Thyroid gland (tissue), 4 donors: Measurements from ENCODE around the gene AFAP1L1. TPM values are rescaled to one million over a fixed set of nuclear protein-coding genes. Genes with fewer than 3 reads are reported as not detected.

ENCODE experiments used
- DNase-seq, 2 donors: peaks; one replicate each; pipeline ENCODE4 v3.0.0-alpha.2; 2019
- H3K27ac ChIP-seq, 3 donors: fragments of 200-600 bp; sonication (generic); 1 replicate in 2 of 3; 2 replicates in 1 of 3; pipeline ENCODE4 v1.5.1; 2016 to 2019; ENCODE audit warnings: mild to moderate bottlenecking in 1 of 3, moderate library complexity in 1 of 3
- H3K27me3 ChIP-seq: fragments of 200-600 bp; sonication (generic); one replicate; pipeline ENCODE4 v1.5.1; 2019
- H3K36me3 ChIP-seq, 2 donors: fragments of 200-600 bp; sonication (generic); one replicate each; pipeline ENCODE4 v1.5.1; 2016 to 2019
- H3K4me1 ChIP-seq, 2 donors: fragments of 200-600 bp; sonication (generic); one replicate each; pipeline ENCODE4 v1.5.1; 2017 to 2019
- H3K4me3 ChIP-seq, 3 donors: fragments of 200-600 bp; sonication (generic); replicated peaks in 1 of 3; 1 replicate in 2 of 3; 2 replicates in 1 of 3; pipeline ENCODE4 v1.5.1; 2016; ENCODE audit warnings: mild to moderate bottlenecking in 1 of 3
- H3K9me3 ChIP-seq: fragments of 200-600 bp; sonication (generic); one replicate; pipeline ENCODE4 v1.5.1; 2017
- CTCF ChIP-seq, 6 experiments: fragments of 200-600 bp in 3 of 6; fragments of 450-650 bp in 3 of 6; sonication (generic) in 3 of 6; IDR thresholded peaks; one replicate each; pipeline ENCODE4 v1.5.1; 2016 to 2019; ENCODE audit warnings: antibody characterized with exemption in 6 of 6, mild to moderate bottlenecking in 2 of 6, inconsistent platforms in 1 of 6, moderate library complexity in 1 of 6
- POLR2A ChIP-seq, 2 donors: fragments of 450-650 bp; IDR thresholded peaks; one replicate each; pipeline ENCODE4 v1.6.1; 2017; ENCODE audit warnings: antibody characterized with exemption in 2 of 2, mild to moderate bottlenecking in 2 of 2, moderate library complexity in 1 of 2
- WGBS, 2 donors: methylation state at CpG; one replicate each; pipeline ENCODE4 v1.1.5; 2017; 5-methylcytosine and 5-hydroxymethylcytosine counted together
- intact Hi-C: fragments of 100-400 bp; cut with DNase I; formaldehyde crosslinking; loops from one replicate; pipeline ENCODE4 v1.15.1; 2023
- total RNA-seq, 4 donors: library from RNA; depleted of rRNA; stranded (reverse); fragments of >200 nt; gene quantifications; one replicate each; pipeline ENCODE4 v1.2.3, GENCODE V29; 2016

AFAP1L1 gene
- total RNA-seq, 4 donors from 2014 or later: 15.9 to 43.1 (median 26.8) TPM

GRCh38 chr5:149315753-149316152 is 44.1 kb downstream of the AFAP1L1 start:
- no peak overlapping the region for H3K4me3 ChIP-seq
- H3K4me1 ChIP-seq: peaks cover 5 to 8% of the 10 kb centered on the region in 2 donors
- DNase-seq: no peak
- H3K27ac ChIP-seq: no peak overlapping the region
- no peaks in the 10 kb centered on the region for H3K9me3 ChIP-seq
- no peak for TF ChIP-seq POLR2A (IDR thresholded peaks at IDR 0.05)
- TF ChIP-seq CTCF (IDR thresholded peaks at IDR 0.05): no peak
- 92% methylated on average over 6 of the region's 6 CpGs for WGBS, 2 donors
- intact Hi-C loops: loop anchor here (5.0 to 10.0 kb wide), 2 partner anchors 57 to 249 kb away; no protein-coding TSS in a partner anchor
- H3K36me3 ChIP-seq: no peaks in the 10 kb centered on the region
- no peaks in the 10 kb centered on the region for H3K27me3 ChIP-seq

- no peak overlapping the region for H3K27ac ChIP-seq
- H3K36me3 ChIP-seq: no peaks in the 10 kb centered on the region
- peaks cover 12 to 14% of the 10 kb centered on the region in 2 donors for H3K4me1 ChIP-seq
- no peaks in the 10 kb centered on the region for H3K27me3 ChIP-seq
- intact Hi-C loops: loop anchor here (5.0 to 10.0 kb wide), 2 partner anchors 55 to 247 kb away; no protein-coding TSS in a partner anchor
- DNase-seq: peak; percentile 24 to 35
- 87 to 90% methylated on average over 7 to 12 of the region's 14 CpGs for WGBS, 2 donors
- H3K9me3 ChIP-seq: no peaks in the 10 kb centered on the region
- TF ChIP-seq CTCF (IDR thresholded peaks at IDR 0.05): peak in 5 of 6 experiments; percentile 44 to 84 (median 68)
- no peak for TF ChIP-seq POLR2A (IDR thresholded peaks at IDR 0.05)
- no peak overlapping the region for H3K4me3 ChIP-seq
Measured at GRCh38 chr5:149317281-149318048, 45.8 kb downstream of the AFAP1L1 start.

GRCh38 chr5:149319174-149319573 is 47.5 kb downstream of the AFAP1L1 start:
- TF ChIP-seq POLR2A (IDR thresholded peaks at IDR 0.05): no peak
- TF ChIP-seq CTCF (IDR thresholded peaks at IDR 0.05): no peak
- H3K27me3 ChIP-seq: no peaks in the 10 kb centered on the region
- no peak for DNase-seq
- intact Hi-C loops: loop anchor here (5.0 to 10.0 kb wide), 2 partner anchors 53 to 246 kb away; no protein-coding TSS in a partner anchor
- H3K27ac ChIP-seq: no peak overlapping the region
- no peaks in the 10 kb centered on the region for H3K36me3 ChIP-seq
- WGBS, 2 donors: 90 to 96% methylated on average over 3 of the region's 3 CpGs
- peaks cover 12 to 14% of the 10 kb centered on the region in 2 donors for H3K4me1 ChIP-seq
- no peak overlapping the region for H3K4me3 ChIP-seq
- H3K9me3 ChIP-seq: no peaks in the 10 kb centered on the region

- H3K27ac ChIP-seq: peak overlapping the region; percentile 46 to 74 (median 70)
- H3K9me3 ChIP-seq: no peaks in the 10 kb centered on the region
- no peaks in the 10 kb centered on the region for H3K27me3 ChIP-seq
- H3K4me1 ChIP-seq: peaks cover 12 to 14% of the 10 kb centered on the region in 2 donors
- TF ChIP-seq POLR2A (IDR thresholded peaks at IDR 0.05): peak in 1 of 2 donors; percentile 35
- no peak for TF ChIP-seq CTCF (IDR thresholded peaks at IDR 0.05)
- H3K4me3 ChIP-seq: no peak overlapping the region
- no peaks in the 10 kb centered on the region for H3K36me3 ChIP-seq
- intact Hi-C loops: loop anchor here (5.0 kb wide), 1 partner anchor 111 kb away; no protein-coding TSS in a partner anchor
- 26 to 27% methylated on average over 4 of the region's 4 CpGs for WGBS, 2 donors
- DNase-seq: peak; percentile 93 to 96
Measured at GRCh38 chr5:149320791-149321330, 49.2 kb downstream of the AFAP1L1 start.

- intact Hi-C loops: loop anchor here (5.0 kb wide), 1 partner anchor 110 kb away; no protein-coding TSS in a partner anchor
- Histone ChIP-seq H3K4me1 (peaks cover 11 to 12% of the 10 kb centered on the region in 2 donors), H3K36me3 (no peaks in the 10 kb centered on the region), H3K27me3 (no peaks in the 10 kb centered on the region), H3K9me3 (no peaks in the 10 kb centered on the region), H3K27ac (peak overlapping the region in 1 of 3 donors; percentile 13), H3K4me3 (no peak overlapping the region)
- 84 to 88% methylated on average over 12 of the region's 12 CpGs for WGBS, 2 donors
- no peak for DNase-seq
- no peak for TF ChIP-seq CTCF (IDR thresholded peaks at IDR 0.05)
- no peak for TF ChIP-seq POLR2A (IDR thresholded peaks at IDR 0.05)
Measured at GRCh38 chr5:149322518-149322917, 50.9 kb downstream of the AFAP1L1 start.
